Gastroesophageal sphincter (tissue), 3 donors: Measurements from ENCODE around the gene RRP7A.

Source experiments
- POLR2A ChIP-seq, 2 donors: fragments of 450-650 bp; IDR thresholded peaks; one replicate each; pipeline ENCODE4 v1.6.1; 2017; ENCODE audit warnings: antibody characterized with exemption in 2 of 2, mild to moderate bottlenecking in 2 of 2, moderate library complexity in 1 of 2
- POLR2AphosphoS5 ChIP-seq: sonication (generic); formaldehyde crosslinking; IDR thresholded peaks from one replicate; pipeline ENCODE4 v1.6.1; 2017; ENCODE audit warnings: antibody characterized with exemption
- TF ChIP-seq, protein P1 (sequence below), 4 experiments: fragments of 200-600 bp in 2 of 4; fragments of 450-650 bp in 2 of 4; sonication (generic) in 1 of 4; IDR thresholded peaks; one replicate each; pipeline ENCODE4 v1.5.1; 2017 to 2019; ENCODE audit warnings: antibody characterized with exemption in 4 of 4, mild to moderate bottlenecking in 2 of 4, moderate library complexity in 2 of 4

DNA sequence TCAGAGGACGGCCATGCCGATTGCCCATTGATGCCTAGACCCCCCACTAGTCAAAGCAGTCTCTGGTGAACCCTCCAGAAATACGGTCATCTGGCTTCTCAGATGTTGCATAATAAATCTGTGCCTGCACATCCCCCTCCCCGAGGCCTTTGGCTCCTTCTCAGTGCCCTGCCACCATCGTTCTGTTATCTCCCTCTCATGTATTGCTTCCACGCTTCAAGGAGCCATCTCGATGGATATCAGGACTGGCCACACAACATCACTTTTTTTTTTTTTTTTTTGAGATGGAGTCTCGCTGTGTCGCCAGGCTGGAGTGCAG lies 1.6 kb upstream of the RRP7A start:
- TF ChIP-seq, protein P1, sequence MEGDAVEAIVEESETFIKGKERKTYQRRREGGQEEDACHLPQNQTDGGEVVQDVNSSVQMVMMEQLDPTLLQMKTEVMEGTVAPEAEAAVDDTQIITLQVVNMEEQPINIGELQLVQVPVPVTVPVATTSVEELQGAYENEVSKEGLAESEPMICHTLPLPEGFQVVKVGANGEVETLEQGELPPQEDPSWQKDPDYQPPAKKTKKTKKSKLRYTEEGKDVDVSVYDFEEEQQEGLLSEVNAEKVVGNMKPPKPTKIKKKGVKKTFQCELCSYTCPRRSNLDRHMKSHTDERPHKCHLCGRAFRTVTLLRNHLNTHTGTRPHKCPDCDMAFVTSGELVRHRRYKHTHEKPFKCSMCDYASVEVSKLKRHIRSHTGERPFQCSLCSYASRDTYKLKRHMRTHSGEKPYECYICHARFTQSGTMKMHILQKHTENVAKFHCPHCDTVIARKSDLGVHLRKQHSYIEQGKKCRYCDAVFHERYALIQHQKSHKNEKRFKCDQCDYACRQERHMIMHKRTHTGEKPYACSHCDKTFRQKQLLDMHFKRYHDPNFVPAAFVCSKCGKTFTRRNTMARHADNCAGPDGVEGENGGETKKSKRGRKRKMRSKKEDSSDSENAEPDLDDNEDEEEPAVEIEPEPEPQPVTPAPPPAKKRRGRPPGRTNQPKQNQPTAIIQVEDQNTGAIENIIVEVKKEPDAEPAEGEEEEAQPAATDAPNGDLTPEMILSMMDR (IDR thresholded peaks at IDR 0.05), result no peak
- TF ChIP-seq POLR2AphosphoS5 (no peak), POLR2A (IDR thresholded peaks at IDR 0.05) (no peak)
